NCI-H2107 treated with DMSO at 0.1 percent for 48 hours (cell line): ENCODE measurements around the gene EDC3.
"Not testable (repeated sequence)": the region's sequence is repeated elsewhere in the genome, so short reads cannot be mapped to it uniquely, and the experiment has no call there.

ENCODE experiments used
- DNase-seq: peaks from one replicate; lab custom pipeline; 2025; ENCODE audit not compliant: unreplicated experiment; lab: John Stamatoyannopoulos, UW

EDC3 gene

DNA sequence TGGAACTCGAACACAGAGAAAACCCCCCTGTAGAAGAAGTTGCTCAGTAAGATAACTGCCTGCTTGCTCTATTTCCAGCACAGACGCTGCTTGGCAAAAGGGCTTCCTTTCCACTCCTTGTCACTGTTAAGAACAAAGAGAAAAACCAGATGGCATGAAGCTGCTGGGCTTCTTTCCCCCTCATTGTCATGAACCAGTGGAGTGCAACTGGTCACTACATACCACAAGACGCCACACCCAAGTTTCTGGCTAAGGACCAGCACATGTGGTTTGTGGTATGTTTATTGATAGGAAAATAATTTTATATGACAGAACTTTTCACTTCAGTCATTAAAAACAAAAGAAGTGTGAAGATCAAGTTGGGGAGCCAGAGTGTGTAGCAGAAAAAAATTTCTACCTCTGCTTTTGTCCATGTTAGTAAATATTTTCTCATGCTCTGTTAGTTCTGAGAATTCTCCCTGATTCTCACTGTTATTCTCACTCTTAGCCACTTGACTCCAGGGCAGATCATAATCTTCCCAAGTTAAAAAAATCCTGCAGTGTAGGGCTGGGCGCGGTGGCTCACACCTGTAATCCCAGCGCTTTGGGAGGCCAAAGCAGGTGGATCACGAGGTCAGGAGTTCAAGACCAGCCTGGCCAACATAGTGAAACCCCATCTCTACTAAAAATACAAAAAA lies 42.3 kb downstream of the EDC3 start:
- no peak for DNase-seq

GRCh38 chr15:74651242-74651741 lies 44.5 kb downstream of the EDC3 start:
- peak; percentile 61 for DNase-seq

- DNase-seq, result no peak
Observed at GRCh38 chr15:74648051-74648842, 47.6 kb downstream of the EDC3 start.

DNA sequence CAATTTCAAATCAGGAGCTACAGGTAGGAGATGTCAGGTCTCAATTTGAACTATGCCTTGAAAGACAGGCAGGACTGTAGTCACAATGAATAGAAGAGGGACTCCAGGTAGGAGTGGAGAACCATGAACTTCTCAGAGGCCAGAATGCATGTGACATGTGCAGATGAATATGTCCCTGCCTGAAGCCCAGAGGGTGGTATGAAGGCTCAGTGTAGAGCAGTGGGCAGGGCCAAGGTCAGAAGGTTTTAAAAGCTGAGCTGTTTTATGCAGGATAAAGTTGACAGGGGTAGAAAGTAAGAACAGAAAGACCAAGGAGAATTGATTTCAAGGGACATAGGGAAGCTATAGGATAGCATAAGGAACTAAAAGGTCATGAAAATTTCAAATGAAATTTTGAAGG lies 49.3 kb downstream of the EDC3 start:
- DNase-seq, result no peak

DNA sequence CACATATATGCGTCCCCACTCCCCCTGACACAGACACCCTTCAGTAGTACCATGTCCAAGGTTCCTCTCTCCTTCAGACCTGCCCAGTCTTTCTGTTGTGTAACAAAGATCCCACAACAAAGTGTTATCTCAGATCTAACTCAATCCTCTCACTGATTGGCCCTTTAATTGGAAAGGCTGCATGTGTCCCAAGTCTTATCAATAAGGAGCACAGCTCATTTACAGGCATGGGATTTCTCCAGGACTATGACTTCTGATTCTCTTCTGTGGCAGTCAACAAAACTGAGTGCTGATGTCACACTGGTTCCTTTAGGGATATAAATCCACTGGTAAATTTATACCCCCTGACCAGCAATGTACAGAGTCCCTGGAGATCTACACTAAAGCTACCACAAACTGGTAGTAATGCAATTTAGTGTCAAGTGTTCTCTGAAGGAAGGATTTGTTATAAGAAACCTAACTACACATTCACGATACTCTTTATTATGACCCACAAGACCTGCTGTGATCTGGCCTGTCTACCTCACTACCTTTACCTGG lies 52.1 kb downstream of the EDC3 start:
- DNase-seq, result no peak

GRCh38 chr15:74642734-74643664 lies 52.8 kb downstream of the EDC3 start:
- DNase-seq, result no peak

- DNase-seq, result no peak
Observed at GRCh38 chr15:74642348-74642733, 53.5 kb downstream of the EDC3 start.

GRCh38 chr15:74641151-74641550 lies 54.7 kb downstream of the EDC3 start:
- DNase-seq, result no peak

DNA sequence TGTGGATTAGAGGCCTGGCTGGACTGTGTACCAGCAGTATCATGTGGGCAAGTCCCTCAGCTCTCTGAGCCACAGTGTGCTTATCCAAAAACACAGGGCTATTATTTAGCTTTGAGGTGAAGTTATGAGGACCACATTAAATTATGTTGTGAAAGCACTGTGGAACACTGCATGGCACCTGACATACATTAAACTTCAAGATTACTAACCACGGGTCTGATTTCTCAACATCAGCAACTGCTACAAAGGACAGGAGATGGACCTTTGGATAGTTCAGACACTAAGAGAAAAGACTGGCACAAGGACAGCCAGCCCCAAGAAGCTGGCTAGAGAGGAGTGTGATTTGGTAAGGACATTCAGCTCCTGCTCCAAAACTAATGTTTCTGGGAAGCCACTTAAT lies 58.8 kb downstream of the EDC3 start:
- DNase-seq, result no peak

- no peak for DNase-seq
Observed at GRCh38 chr15:74635228-74635627, 60.6 kb downstream of the EDC3 start.

DNA sequence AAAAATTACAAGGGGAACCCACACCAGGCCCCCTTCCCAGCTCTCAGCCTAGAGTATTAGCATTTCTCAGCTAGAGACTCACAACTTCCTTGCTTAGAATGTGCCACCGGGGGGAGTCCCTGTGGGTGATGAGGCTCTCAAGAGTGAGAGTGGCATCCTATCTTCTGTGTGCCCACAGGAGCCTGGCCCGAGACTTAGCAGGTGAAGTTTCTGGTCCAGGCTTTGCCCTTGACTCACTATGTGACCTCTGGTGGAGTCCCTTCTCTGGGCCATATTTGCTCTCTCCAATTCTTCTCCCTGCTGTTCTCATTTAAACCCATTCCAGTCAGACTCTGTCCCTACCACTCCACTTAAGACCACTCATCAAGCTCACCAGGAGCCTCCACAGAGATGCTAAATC lies 62.0 kb downstream of the EDC3 start:
- DNase-seq, result no peak

GRCh38 chr15:74632601-74633000 lies 63.2 kb downstream of the EDC3 start:
- DNase-seq, result no peak

DNA sequence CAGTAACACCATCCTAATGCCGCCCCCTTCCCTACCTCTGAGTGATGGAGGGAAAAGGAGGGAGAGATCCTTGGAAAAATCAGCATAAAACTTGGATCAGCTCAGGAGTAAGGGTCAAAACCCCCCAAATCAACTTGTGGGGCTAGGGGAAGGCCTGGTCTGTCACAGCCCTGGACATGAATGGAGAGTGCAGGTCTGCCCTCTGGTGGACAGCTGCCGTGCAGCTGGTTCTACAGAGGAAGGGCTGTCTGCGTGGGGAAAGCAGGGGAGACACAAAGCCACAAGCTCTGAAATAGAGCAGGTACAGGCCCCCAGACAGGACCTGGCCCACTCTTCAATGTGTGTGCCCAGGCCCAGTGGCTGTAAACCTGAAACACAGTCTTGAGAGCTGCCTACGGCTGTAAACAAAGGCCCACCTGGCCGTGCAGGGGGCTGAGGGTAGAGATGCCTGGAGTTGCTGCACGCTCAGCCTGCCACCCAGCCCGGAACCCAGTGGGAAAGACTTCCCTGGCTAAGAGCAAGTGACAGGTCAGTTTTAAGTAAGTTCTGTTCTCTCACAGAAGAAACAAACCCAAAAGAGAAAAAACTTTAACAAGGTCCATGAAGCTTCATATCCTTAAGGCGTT lies 63.8 kb downstream of the EDC3 start:
- no peak for DNase-seq

- DNase-seq, result no peak
Observed at GRCh38 chr15:74631408-74631807, 64.4 kb downstream of the EDC3 start.

DNA sequence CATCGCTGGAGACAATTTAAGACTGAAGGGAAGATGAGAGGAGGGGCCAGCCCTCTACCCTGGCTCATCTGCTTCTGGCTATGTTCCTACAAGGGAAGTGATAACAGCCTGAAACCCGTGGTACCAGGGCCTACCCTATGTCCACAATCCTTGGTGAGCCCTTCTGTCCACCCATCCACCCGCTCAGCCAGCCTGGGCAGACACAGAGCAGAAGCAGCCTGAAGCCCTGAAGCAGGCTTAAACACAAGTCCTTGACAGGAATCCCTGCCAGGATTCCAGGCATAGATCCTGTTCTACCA lies 64.8 kb downstream of the EDC3 start:
- DNase-seq, result no peak

- no peak for DNase-seq
Observed at GRCh38 chr15:74630284-74631086, 65.3 kb downstream of the EDC3 start.

GRCh38 chr15:74629696-74630095 lies 66.1 kb downstream of the EDC3 start:
- not testable (repeated sequence) for DNase-seq

- no peak for DNase-seq
Observed at GRCh38 chr15:74628949-74629348, 66.9 kb downstream of the EDC3 start.

GRCh38 chr15:74628199-74628598 lies 67.6 kb downstream of the EDC3 start:
- DNase-seq, result no peak

DNA sequence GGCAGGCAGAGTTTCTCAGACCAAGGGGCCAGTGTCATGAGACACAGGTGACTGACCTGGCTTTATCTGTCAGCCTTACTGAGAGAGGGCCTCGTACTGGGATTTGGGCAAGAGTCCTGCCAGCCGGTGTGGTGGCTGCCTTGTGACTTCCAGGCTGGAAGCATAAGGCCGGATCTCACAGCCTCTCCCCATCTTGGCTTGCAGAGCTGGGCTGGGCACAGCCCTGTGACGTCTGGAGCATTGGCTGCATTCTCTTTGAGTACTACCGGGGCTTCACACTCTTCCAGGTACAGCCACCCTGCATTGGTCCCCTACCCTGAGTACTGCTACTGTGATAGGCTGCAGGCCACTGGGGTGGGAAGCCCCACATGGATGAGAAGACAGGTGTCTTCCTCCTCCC lies 68.1 kb downstream of the EDC3 start:
- no peak for DNase-seq
